Panc1 (cell line): ENCODE results near the gene RFX2.

Source experiments
- TF ChIP-seq, protein P1 (sequence below): fragments of 450-650 bp; IDR thresholded peaks from 2 replicates; pipeline ENCODE4 v1.5.1; 2017; ENCODE audit warnings: mild to moderate bottlenecking
- TF ChIP-seq, protein P2 (sequence below), 2 experiments: IDR thresholded peaks; 2 replicates each; pipeline ENCODE4 v1.6.1; 2011 to 2012; ENCODE audit warnings: low read depth in 2 of 2, control low read depth in 1 of 2, low read length in 1 of 2, mild to moderate bottlenecking in 1 of 2, moderate library complexity in 1 of 2; ENCODE audit not compliant: insufficient read depth in 1 of 2

DNA sequence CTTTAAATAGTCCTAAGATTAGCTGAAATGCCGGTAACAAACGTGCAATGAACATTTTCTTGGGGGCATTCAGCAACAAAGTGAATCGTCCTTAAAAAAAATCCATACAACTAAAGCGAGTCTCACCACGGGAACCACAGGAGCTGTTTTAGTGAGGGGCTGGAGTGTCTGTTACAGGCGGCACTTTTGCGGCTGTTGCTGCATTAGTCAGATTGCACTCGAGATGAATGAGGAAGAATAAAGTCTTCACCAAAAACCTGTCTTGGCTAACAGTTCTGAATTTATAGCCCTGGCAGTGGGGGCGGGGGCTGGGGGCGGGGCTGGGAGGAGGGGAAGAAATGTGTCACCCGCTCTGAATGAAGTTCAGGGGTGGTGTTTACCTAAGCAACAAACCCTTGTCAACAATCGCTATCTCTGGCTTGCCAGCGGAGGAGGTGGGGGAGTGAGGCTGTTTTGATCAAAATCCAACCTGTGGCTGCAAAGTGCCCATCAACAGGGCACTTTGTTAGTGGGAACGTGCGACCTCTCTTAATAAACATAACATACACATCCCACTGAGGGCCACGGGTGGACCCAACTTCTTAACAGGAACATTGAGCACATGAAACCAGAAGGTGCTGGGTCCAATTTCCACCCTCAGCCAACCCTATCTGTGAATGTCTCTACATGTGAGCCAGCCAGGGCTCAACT, 44.5 kb downstream of the RFX2 start:
- TF ChIP-seq, protein P1, sequence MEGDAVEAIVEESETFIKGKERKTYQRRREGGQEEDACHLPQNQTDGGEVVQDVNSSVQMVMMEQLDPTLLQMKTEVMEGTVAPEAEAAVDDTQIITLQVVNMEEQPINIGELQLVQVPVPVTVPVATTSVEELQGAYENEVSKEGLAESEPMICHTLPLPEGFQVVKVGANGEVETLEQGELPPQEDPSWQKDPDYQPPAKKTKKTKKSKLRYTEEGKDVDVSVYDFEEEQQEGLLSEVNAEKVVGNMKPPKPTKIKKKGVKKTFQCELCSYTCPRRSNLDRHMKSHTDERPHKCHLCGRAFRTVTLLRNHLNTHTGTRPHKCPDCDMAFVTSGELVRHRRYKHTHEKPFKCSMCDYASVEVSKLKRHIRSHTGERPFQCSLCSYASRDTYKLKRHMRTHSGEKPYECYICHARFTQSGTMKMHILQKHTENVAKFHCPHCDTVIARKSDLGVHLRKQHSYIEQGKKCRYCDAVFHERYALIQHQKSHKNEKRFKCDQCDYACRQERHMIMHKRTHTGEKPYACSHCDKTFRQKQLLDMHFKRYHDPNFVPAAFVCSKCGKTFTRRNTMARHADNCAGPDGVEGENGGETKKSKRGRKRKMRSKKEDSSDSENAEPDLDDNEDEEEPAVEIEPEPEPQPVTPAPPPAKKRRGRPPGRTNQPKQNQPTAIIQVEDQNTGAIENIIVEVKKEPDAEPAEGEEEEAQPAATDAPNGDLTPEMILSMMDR: no peak
- TF ChIP-seq, protein P2, sequence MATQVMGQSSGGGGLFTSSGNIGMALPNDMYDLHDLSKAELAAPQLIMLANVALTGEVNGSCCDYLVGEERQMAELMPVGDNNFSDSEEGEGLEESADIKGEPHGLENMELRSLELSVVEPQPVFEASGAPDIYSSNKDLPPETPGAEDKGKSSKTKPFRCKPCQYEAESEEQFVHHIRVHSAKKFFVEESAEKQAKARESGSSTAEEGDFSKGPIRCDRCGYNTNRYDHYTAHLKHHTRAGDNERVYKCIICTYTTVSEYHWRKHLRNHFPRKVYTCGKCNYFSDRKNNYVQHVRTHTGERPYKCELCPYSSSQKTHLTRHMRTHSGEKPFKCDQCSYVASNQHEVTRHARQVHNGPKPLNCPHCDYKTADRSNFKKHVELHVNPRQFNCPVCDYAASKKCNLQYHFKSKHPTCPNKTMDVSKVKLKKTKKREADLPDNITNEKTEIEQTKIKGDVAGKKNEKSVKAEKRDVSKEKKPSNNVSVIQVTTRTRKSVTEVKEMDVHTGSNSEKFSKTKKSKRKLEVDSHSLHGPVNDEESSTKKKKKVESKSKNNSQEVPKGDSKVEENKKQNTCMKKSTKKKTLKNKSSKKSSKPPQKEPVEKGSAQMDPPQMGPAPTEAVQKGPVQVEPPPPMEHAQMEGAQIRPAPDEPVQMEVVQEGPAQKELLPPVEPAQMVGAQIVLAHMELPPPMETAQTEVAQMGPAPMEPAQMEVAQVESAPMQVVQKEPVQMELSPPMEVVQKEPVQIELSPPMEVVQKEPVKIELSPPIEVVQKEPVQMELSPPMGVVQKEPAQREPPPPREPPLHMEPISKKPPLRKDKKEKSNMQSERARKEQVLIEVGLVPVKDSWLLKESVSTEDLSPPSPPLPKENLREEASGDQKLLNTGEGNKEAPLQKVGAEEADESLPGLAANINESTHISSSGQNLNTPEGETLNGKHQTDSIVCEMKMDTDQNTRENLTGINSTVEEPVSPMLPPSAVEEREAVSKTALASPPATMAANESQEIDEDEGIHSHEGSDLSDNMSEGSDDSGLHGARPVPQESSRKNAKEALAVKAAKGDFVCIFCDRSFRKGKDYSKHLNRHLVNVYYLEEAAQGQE (IDR thresholded peaks at IDR 0.05; ENCODE audit: insufficient read depth in 1 of 2, low read depth in 2 of 2, low read length in 1 of 2): no peak
